HG03354 (cell line): ENCODE measurements around the gene MMP27.
"Not testable (repeated sequence)": the region's sequence is repeated elsewhere in the genome, so short reads cannot be mapped to it uniquely, and the experiment has no call there.

Source experiments
- ATAC-seq: cut with Tn5 transposase; IDR thresholded peaks from one replicate; pipeline ENCODE4 v1.9.1; 2021; ENCODE audit warnings: mild to moderate bottlenecking; ENCODE audit not compliant: unreplicated experiment, poor library complexity, severe bottlenecking

The MMP27 gene

DNA sequence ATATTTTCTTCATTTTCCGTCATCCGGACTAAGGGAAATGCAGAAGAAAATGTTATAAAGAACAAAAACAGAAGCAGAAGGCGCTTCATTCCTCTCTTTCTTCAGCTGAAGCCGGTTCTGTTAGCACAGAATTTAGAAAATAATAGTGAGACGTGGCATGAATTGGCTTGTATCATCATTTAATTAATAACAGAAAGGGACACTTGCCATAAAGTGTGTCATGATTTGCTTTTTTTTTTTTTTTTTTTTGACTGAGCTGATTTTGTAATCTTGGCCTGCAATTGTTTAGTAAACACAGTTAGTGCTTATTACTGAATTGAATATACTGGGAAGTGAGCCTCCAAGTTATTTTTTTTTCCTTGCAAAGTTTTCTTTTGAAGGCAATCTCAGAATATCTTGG, at the start of gene MMP27:
MMP27 (minus strand) TSS at position 144 of the 400 bp plus-strand sequence; CDS start at position 89, 55 bp downstream.
- no peak for ATAC-seq

DNA sequence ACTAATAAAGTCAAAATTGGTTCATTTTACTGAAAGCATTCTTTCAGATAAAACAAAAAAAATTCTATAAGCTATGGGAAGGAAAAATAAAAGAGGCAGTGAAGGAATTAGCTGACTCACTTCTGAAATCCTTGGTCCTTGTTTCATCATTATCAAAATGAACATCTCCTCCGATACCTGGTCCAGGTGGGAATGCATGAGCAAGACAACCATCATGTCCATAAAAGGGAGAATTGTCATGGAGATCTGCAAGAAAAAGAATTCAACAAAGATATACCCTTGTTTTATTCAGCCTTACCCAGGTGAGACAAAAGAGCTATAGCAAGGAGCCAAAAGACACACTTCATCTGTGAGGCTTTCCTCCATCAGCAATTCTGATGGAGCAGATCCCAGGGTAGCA, 47.7 kb upstream of the MMP27 start:
- no peak for ATAC-seq

GRCh38 chr11:102751673-102752072, 46.1 kb upstream of the MMP27 start:
- ATAC-seq, result no peak

- no peak for ATAC-seq
These were observed 43.6 kb upstream of the MMP27 start for GRCh38 chr11:102749101-102749722.

DNA sequence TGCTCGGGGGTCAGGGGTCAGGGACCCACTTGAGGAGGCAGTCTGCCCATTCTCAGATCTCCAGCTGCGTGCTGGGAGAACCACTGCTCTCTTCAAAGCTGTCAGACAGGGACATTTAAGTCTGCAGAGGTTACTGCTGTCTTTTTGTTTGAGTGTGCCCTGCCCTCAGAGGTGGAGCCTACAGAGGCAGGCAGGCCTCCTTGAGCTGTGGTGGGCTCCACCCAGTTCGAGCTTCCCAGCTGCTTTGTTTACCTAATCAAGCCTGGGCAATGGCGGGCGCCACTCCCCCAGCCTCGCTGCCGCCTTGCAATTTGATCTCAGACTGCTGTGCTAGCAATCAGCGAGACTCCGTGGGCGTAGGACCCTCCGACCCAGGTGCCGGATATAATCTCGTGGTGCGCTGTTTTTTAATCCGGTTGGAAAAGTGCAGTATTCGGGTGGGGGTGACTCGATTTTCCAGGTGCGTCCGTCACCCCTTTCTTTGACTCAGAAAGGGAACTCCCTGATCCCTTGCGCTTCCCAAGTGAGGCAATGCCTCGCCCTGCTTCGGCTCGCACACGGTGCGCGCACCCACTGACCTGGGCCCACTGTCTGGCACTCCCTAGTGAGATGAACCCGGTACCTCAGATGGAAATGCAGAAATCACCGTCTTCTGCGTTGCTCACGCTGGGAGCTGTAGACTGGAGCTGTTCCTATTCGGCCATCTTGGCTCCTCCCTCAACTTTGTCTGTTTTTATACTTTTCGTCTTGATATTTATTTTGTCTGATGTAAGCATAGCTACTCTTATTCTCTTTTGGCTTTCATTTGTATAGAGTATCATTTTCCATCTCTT, 41.4 kb upstream of the MMP27 start:
- ATAC-seq, result not testable (repeated sequence)

DNA sequence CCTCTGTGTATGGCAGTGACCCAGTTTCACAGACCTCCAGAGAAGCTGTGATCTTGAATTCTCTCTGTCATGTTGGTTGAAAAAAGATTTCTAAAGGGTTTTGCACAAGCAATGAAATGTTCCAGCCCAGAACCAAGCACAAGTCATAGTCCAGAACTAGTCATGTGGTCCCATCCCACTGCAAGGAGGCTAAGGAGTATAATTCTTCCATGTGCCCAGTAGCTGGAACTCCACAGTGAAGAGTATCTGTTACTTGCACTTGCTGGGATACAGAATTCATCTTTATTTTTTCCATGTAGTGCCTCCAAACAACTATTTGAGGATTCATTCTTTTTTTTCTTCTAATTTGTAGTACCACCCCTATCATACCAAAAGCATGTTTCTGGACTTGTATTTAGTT, 29.1 kb upstream of the MMP27 start:
- ATAC-seq, result no peak

- peak; percentile 93 for ATAC-seq
These were observed 27.8 kb upstream of the MMP27 start for GRCh38 chr11:102733232-102733875.

DNA sequence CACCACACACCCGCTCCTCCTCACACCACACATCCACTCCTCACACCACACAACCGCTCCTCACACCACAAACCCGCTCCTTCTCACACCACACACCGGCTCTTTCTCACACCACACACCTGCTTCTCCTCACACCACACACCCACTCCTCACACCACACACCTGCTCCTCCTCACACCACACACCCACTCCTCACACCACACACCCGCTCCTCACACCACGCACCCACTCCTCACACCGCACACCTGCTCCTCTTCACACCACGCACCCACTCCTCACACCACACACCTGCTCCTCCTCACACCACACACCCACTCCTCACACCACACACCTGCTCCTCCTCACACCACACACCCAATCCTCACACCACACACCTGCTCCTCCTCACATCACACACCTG, 25.4 kb upstream of the MMP27 start:
- not testable (repeated sequence) for ATAC-seq

DNA sequence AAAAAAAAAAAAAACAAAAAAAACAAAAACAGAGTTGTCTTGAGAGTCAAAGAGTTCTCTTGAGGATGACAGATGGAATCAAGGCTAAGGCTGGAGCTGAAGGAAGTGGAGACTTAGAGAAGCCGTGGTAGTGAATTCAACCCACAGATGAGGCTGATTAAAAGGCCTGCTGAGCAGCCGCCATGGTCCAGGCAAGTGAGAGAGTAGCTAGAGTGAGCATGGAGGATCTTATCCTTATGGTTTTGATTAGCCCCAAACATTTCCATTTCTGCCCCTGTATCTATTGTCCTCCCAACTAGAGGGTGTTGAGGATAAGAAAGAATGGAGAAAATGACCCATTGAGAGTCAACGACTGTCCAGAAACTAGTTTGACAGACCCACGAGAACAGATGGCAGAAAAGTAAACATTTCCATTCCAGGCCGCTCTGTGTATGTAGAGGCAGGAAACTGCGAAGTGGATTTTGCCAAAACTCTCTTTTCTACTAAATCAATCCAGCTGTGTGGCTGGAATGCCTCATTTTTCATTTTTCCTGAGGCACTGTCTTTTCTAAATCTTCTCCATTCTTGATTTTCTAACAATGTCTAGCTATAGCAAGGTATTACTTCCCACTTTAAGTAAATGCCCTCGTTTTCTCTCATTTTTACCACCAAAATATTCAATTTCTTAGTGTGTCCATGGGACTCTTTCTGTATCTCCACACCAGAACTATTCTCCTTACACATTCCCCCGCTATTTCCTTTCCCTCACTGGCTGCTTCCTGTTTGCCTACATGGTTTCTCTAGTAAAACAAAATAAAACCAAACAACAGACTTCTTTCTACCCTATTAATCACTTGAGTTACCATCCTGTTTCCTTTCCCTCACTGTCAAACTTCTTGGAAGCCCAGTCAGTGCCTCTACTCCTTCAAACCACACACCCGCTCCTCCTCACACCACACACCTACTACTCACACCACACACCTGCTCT, 24.6 kb upstream of the MMP27 start:
- ATAC-seq, result no peak

- ATAC-seq, result no peak
These were observed 22.3 kb upstream of the MMP27 start for GRCh38 chr11:102727890-102728289.

GRCh38 chr11:102724904-102725500, 19.4 kb upstream of the MMP27 start, which contains the start of gene MMP8:
MMP8 (minus strand) TSS chr11:102724954; CDS start chr11:102724855, 99 bp downstream.
- no peak for ATAC-seq

DNA sequence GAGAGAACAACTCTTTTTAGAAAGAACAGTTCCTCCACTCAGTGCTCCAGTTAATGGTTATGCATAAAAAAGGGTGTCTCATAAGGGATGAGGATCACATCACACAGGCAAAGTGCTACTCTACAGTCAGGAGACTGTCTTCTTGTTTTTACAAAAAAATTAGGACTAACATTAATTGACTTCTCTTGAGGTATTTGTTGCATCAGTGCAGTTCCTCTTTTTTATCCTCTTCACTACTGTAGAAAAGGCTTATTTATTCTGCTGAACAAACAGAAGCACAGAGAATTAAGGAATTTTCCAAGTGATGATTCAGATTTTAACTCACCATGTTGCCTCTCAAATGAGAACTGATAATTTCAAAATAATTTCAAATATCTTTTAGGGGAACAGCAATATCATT, 17.3 kb upstream of the MMP27 start:
- no peak for ATAC-seq

GRCh38 chr11:102719620-102720277, 14.2 kb upstream of the MMP27 start:
- no peak for ATAC-seq

- no peak for ATAC-seq
These were observed 11.7 kb upstream of the MMP27 start for GRCh38 chr11:102717280-102717679.

GRCh38 chr11:102716527-102716926, 11.0 kb upstream of the MMP27 start:
- peak; percentile 74 for ATAC-seq

- ATAC-seq, result no peak
These were observed 6.6 kb upstream of the MMP27 start for GRCh38 chr11:102712137-102712536.

GRCh38 chr11:102709201-102709945, 3.8 kb upstream of the MMP27 start:
- no peak for ATAC-seq

- no peak for ATAC-seq
These were observed 3.1 kb upstream of the MMP27 start for GRCh38 chr11:102708654-102709053.
